RCC 7860 (cell line): ENCODE data around the gene GBA3.

Experiments used
- DNase-seq: peaks from one replicate; pipeline ENCODE4 v3.0.0-alpha.2; 2015; ENCODE audit warnings: low spot score
- FAIRE-seq: peaks from 2 replicates; lab custom pipeline; 2012; peaks lifted over from hg19 to GRCh38; lab: Jason Lieb, UNC

Gene GBA3

GRCh38 chr4:22695029-22695428 lies 2.3 kb downstream of the GBA3 start:
- FAIRE-seq (no peak), DNase-seq (no peak)

- DNase-seq (peak; percentile 74), FAIRE-seq (peak; percentile 93)
Measured at GRCh38 chr4:22695917-22696316, 3.2 kb downstream of the GBA3 start.

- FAIRE-seq (no peak), DNase-seq (no peak)
Measured at GRCh38 chr4:22703912-22704311, 11.2 kb downstream of the GBA3 start.

- FAIRE-seq (no peak), DNase-seq (no peak)
Measured at GRCh38 chr4:22707390-22707789, 14.7 kb downstream of the GBA3 start.

GRCh38 chr4:22708961-22709360 lies 16.2 kb downstream of the GBA3 start:
- FAIRE-seq (no peak), DNase-seq (no peak)

- DNase-seq, result no peak
- FAIRE-seq, result no peak
Measured at GRCh38 chr4:22712105-22712504, 19.4 kb downstream of the GBA3 start.

GRCh38 chr4:22712529-22712928 lies 19.8 kb downstream of the GBA3 start:
- FAIRE-seq, result no peak

GRCh38 chr4:22713841-22714240 lies 21.1 kb downstream of the GBA3 start:
- no peak for DNase-seq
- FAIRE-seq, result no peak

More at GRCh38 chr4:22712529-22712928, 19.8 kb downstream of the GBA3 start:
- DNase-seq, result no peak

GRCh38 chr4:22719218-22719617 lies 26.5 kb downstream of the GBA3 start:
- no peak for DNase-seq
- no peak for FAIRE-seq

GRCh38 chr4:22720091-22720490 lies 27.4 kb downstream of the GBA3 start:
- DNase-seq (no peak), FAIRE-seq (no peak)

- DNase-seq (no peak), FAIRE-seq (no peak)
Measured at GRCh38 chr4:22721204-22721603, 28.5 kb downstream of the GBA3 start.

GRCh38 chr4:22730021-22730420 lies 37.3 kb downstream of the GBA3 start:
- FAIRE-seq (no peak), DNase-seq (no peak)

- FAIRE-seq (no peak), DNase-seq (no peak)
Measured at GRCh38 chr4:22733816-22734215, 41.1 kb downstream of the GBA3 start.

GRCh38 chr4:22736912-22737311 lies 44.2 kb downstream of the GBA3 start:
- no peak for DNase-seq

GRCh38 chr4:22739968-22740367 lies 47.2 kb downstream of the GBA3 start:
- FAIRE-seq, result no peak

More at GRCh38 chr4:22736912-22737311, 44.2 kb downstream of the GBA3 start:
- FAIRE-seq, result no peak

GRCh38 chr4:22741744-22742143 lies 49.0 kb downstream of the GBA3 start:
- FAIRE-seq, result no peak

More at GRCh38 chr4:22739968-22740367, 47.2 kb downstream of the GBA3 start:
- DNase-seq, result peak; percentile 37

GRCh38 chr4:22743290-22743689 lies 50.6 kb downstream of the GBA3 start:
- FAIRE-seq (no peak), DNase-seq (no peak)

More at GRCh38 chr4:22741744-22742143, 49.0 kb downstream of the GBA3 start:
- no peak for DNase-seq

- no peak for FAIRE-seq
Measured at GRCh38 chr4:22744478-22745062, 51.8 kb downstream of the GBA3 start.

GRCh38 chr4:22745234-22745633 lies 52.5 kb downstream of the GBA3 start:
- FAIRE-seq (no peak), DNase-seq (no peak)

More at GRCh38 chr4:22744478-22745062, 51.8 kb downstream of the GBA3 start:
- DNase-seq, result no peak

GRCh38 chr4:22754116-22754515 lies 61.4 kb downstream of the GBA3 start:
- DNase-seq, result peak; percentile 12
- peak; percentile 76 for FAIRE-seq

- no peak for FAIRE-seq
- DNase-seq, result no peak
Measured at GRCh38 chr4:22762548-22762947, 69.8 kb downstream of the GBA3 start.

GRCh38 chr4:22764183-22764582 lies 71.4 kb downstream of the GBA3 start:
- no peak for FAIRE-seq

GRCh38 chr4:22766068-22766467 lies 73.3 kb downstream of the GBA3 start:
- DNase-seq (no peak), FAIRE-seq (no peak)

More at GRCh38 chr4:22764183-22764582, 71.4 kb downstream of the GBA3 start:
- DNase-seq, result no peak
